WI38 (cell line): ENCODE results near the gene PLEKHM3.

Source experiments
- H3K4me3 ChIP-seq: 2 replicates; pipeline ENCODE4 v1.5.1; 2011; ENCODE audit warnings: low read depth, mild to moderate bottlenecking, control low read depth, low read length
- CTCF ChIP-seq: IDR thresholded peaks from 2 replicates; pipeline ENCODE4 v1.5.1; 2012; ENCODE audit warnings: low read depth, mild to moderate bottlenecking, control low read depth, low read length

The PLEKHM3 gene

GRCh38 chr2:207896525-207897285, 128.6 kb downstream of the PLEKHM3 start:
- no peak overlapping the region for H3K4me3 ChIP-seq
- TF ChIP-seq CTCF = no peak

GRCh38 chr2:207895274-207895860, 130.0 kb downstream of the PLEKHM3 start:
- no peak overlapping the region for H3K4me3 ChIP-seq
- TF ChIP-seq CTCF = no peak

GRCh38 chr2:207892716-207893402, 132.5 kb downstream of the PLEKHM3 start:
- TF ChIP-seq CTCF = no peak
- H3K4me3 ChIP-seq = no peak overlapping the region

GRCh38 chr2:207891086-207891844, 134.1 kb downstream of the PLEKHM3 start:
- TF ChIP-seq CTCF = no peak
- no peak overlapping the region for H3K4me3 ChIP-seq

GRCh38 chr2:207887500-207887899, 137.8 kb downstream of the PLEKHM3 start:
- TF ChIP-seq CTCF = no peak
- H3K4me3 ChIP-seq = no peak overlapping the region

- H3K4me3 ChIP-seq = no peak overlapping the region
- TF ChIP-seq CTCF = no peak
These were observed 140.3 kb downstream of the PLEKHM3 start for GRCh38 chr2:207885010-207885409.

- no peak overlapping the region for H3K4me3 ChIP-seq
- no peak for TF ChIP-seq CTCF
These were observed 141.2 kb downstream of the PLEKHM3 start for GRCh38 chr2:207884127-207884526.
